Loucy (cell line): ENCODE measurements around the gene ATP11B.

Experiments used
- CTCF ChIP-seq: fragments of 200-600 bp; sonication (generic); conservative IDR thresholded peaks from 2 replicates; pipeline ENCODE4 v1.5.1; 2014; ENCODE audit warnings: mild to moderate bottlenecking, antibody characterized with exemption, low read length
- EZH2phosphoT487 ChIP-seq: fragments of 200-600 bp; IDR thresholded peaks from 2 replicates; pipeline ENCODE4 v1.6.1; 2018; ENCODE audit warnings: antibody characterized with exemption, mild to moderate bottlenecking, moderate library complexity, borderline replicate concordance

DNA sequence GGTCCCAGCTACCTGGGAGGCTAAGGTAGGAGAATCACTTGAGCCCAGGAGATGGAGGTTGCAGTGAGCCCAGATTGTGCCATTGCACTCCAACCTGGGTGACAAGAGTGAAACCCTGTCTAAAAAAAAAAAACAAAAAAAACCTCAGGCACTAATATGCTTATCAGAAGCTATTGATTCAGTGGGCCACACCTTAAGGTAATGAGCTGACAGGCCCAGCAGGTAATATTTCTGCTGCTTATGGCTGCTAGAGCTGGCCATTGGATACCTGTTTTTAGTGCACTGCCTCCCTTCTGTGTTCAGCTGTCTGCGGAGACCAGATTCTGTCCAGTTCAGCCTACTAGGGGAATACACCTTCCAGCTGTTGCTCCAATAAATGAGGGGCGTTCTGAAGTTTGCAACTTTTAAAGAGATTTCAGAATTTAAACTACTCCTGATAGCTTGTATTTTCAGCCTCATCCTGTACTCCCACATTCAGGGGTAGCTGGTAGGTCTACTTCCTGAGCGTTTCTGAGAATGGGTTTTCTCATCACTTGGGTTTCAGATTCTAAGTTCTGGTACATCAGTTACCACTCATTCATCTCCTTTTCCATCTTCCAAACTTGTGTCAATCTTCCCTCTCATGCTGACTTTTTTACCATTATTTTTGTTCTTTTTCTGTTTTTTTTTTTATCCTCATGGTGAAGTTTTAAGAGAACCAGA lies 69.0 kb downstream of the ATP11B start:
- TF ChIP-seq CTCF, result no peak
- no peak for TF ChIP-seq EZH2phosphoT487
